Lower lobe of right lung (tissue), 2 donors: ENCODE results near the gene GTF2A1L. TPM values are rescaled to one million over a fixed set of nuclear protein-coding genes. Genes with fewer than 3 reads are reported as not detected.

ENCODE experiments used
- ATAC-seq, 2 donors: fragments of 200-7000 bp; cut with Tn5 transposase; one replicate each; pipeline ENCODE4 v1.9.1; 2020 to 2022; ENCODE audit warnings: mild to moderate bottlenecking in 2 of 2, moderate library complexity in 2 of 2
- DNase-seq: peaks from one replicate; pipeline ENCODE4 v3.0.0-alpha.2; 2020
- H3K27ac ChIP-seq: fragments of 200-600 bp; one replicate; pipeline ENCODE4 v1.8.0; 2022
- H3K27me3 ChIP-seq: fragments of 200-600 bp; one replicate; pipeline ENCODE4 v1.8.0; 2022; ENCODE audit warnings: low read depth
- H3K36me3 ChIP-seq: fragments of 200-600 bp; one replicate; pipeline ENCODE4 v1.8.0; 2022; ENCODE audit warnings: mild to moderate bottlenecking
- H3K4me1 ChIP-seq: fragments of 200-600 bp; one replicate; pipeline ENCODE4 v1.8.0; 2022
- H3K4me3 ChIP-seq: fragments of 200-600 bp; one replicate; pipeline ENCODE4 v1.8.0; 2022; ENCODE audit warnings: mild to moderate bottlenecking
- H3K9me3 ChIP-seq: fragments of 200-600 bp; one replicate; pipeline ENCODE4 v1.8.0; 2022
- CTCF ChIP-seq: fragments of 200-600 bp; IDR thresholded peaks from one replicate; pipeline ENCODE4 v1.8.0; 2022; ENCODE audit warnings: antibody characterized with exemption, mild to moderate bottlenecking
- intact Hi-C: fragments of 100-400 bp; cut with DNase I; formaldehyde crosslinking; loops from one replicate; pipeline ENCODE4 v1.11.0; 2022
- total RNA-seq: library from RNA; stranded (reverse); fragmentation: NEBNext Ultra II Directional; extraction: Animal tissue kit (Norgen Biotek cat#: 25700); gene quantifications from one replicate; pipeline ENCODE4 v1.2.1, GENCODE V29; 2021
- donor health status: DM: no; HTN: yes; CAD: no; lungs with severe emphysema.

GTF2A1L gene
- total RNA-seq, 1 donor from 2014 or later, result not detected

GRCh38 chr2:48693066-48693465 lies 75.4 kb downstream of the GTF2A1L start:
- no peaks in the 10 kb centered on the region for H3K4me1 ChIP-seq
- H3K9me3 ChIP-seq, result no peaks in the 10 kb centered on the region
- H3K27ac ChIP-seq, result no peak overlapping the region
- H3K4me3 ChIP-seq, result no peak overlapping the region
- DNase-seq, result no peak
- no peaks in the 10 kb centered on the region for H3K36me3 ChIP-seq
- intact Hi-C loops, result no loop called here
- no peak for ATAC-seq
- H3K27me3 ChIP-seq, result no peaks in the 10 kb centered on the region
- no peak for TF ChIP-seq CTCF

GRCh38 chr2:48693645-48694044 lies 76.0 kb downstream of the GTF2A1L start:
- intact Hi-C loops, result no loop called here
- no peaks in the 10 kb centered on the region for H3K4me1 ChIP-seq
- DNase-seq, result no peak
- H3K9me3 ChIP-seq, result no peaks in the 10 kb centered on the region
- H3K27me3 ChIP-seq, result no peaks in the 10 kb centered on the region
- no peak for TF ChIP-seq CTCF
- no peak overlapping the region for H3K4me3 ChIP-seq
- ATAC-seq, result no peak
- no peak overlapping the region for H3K27ac ChIP-seq
- H3K36me3 ChIP-seq, result no peaks in the 10 kb centered on the region

GRCh38 chr2:48694149-48694548 lies 76.5 kb downstream of the GTF2A1L start:
- Histone ChIP-seq H3K36me3 (no peaks in the 10 kb centered on the region), H3K9me3 (no peaks in the 10 kb centered on the region), H3K4me1 (no peaks in the 10 kb centered on the region), H3K27me3 (no peaks in the 10 kb centered on the region), H3K27ac (no peak overlapping the region), H3K4me3 (no peak overlapping the region)
- ATAC-seq (no peak), DNase-seq (no peak)
- intact Hi-C loops, result no loop called here
- TF ChIP-seq CTCF, result no peak

GRCh38 chr2:48695991-48696390 lies 78.3 kb downstream of the GTF2A1L start:
- no peaks in the 10 kb centered on the region for H3K4me1 ChIP-seq
- H3K36me3 ChIP-seq, result no peaks in the 10 kb centered on the region
- no peak overlapping the region for H3K27ac ChIP-seq
- no peak overlapping the region for H3K4me3 ChIP-seq
- H3K27me3 ChIP-seq, result no peaks in the 10 kb centered on the region
- ATAC-seq (no peak), DNase-seq (no peak)
- intact Hi-C loops, result no loop called here
- no peaks in the 10 kb centered on the region for H3K9me3 ChIP-seq
- TF ChIP-seq CTCF, result no peak

GRCh38 chr2:48696881-48697280 lies 79.2 kb downstream of the GTF2A1L start:
- no peak for TF ChIP-seq CTCF
- H3K36me3 ChIP-seq, result no peaks in the 10 kb centered on the region
- H3K9me3 ChIP-seq, result no peaks in the 10 kb centered on the region
- no peak overlapping the region for H3K4me3 ChIP-seq
- no peak overlapping the region for H3K27ac ChIP-seq
- no peak for ATAC-seq
- H3K27me3 ChIP-seq, result no peaks in the 10 kb centered on the region
- H3K4me1 ChIP-seq, result no peaks in the 10 kb centered on the region
- no peak for DNase-seq
- intact Hi-C loops, result no loop called here
